A673 (cell line): ENCODE data around the gene B3GLCT.

Experiments used
- CTCF ChIP-seq: fragments of 300-800, 200-600 bp; sonication (generic); conservative IDR thresholded peaks from 2 replicates; pipeline ENCODE4 v1.5.1; 2017; ENCODE audit warnings: low read depth, mild to moderate bottlenecking, antibody characterized with exemption, low read length, moderate library complexity, mixed read lengths
- EZH2 ChIP-seq: fragments of 200-600 bp; sonication (generic); IDR thresholded peaks from 2 replicates; pipeline ENCODE4 v1.6.1; 2017; ENCODE audit warnings: borderline replicate concordance, low read depth, mild to moderate bottlenecking, mixed read lengths, antibody characterized with exemption, low read length; ENCODE audit not compliant: poor library complexity, severe bottlenecking

GRCh38 chr13:31261241-31261640 is 61.5 kb downstream of the B3GLCT start:
- TF ChIP-seq CTCF, result no peak
- no peak for TF ChIP-seq EZH2
